Stomach (tissue), 9 donors: Measurements from ENCODE around the gene RPS14. TPM values are rescaled to one million over a fixed set of nuclear protein-coding genes. Genes with fewer than 3 reads are reported as not detected.

Source experiments
- DNase-seq, 2 donors: peaks; one replicate each; pipeline versions ENCODE4 v3.0.0 to v3.0.0-alpha.2; 2013 to 2019
- H3K27ac ChIP-seq, 5 donors: fragments of 200-600 bp in 4 of 5; sonication (generic) in 4 of 5; one replicate each; pipeline ENCODE4 v1.5.1; 2013 to 2019; ENCODE audit warnings: mild to moderate bottlenecking in 1 of 5, moderate library complexity in 1 of 5
- H3K27me3 ChIP-seq, 3 donors: fragments of 200-600 bp; sonication (generic); one replicate each; pipeline ENCODE4 v1.5.1; 2017 to 2019; ENCODE audit warnings: mixed run types in 1 of 3
- H3K36me3 ChIP-seq, 4 donors: fragments of 200-600 bp; sonication (generic); 1 replicate in 3 of 4; 2 replicates in 1 of 4; pipeline ENCODE4 v1.5.1; 2016 to 2019
- H3K4me1 ChIP-seq, 4 donors: fragments of 200-600 bp; sonication (generic); one replicate each; pipeline ENCODE4 v1.5.1; 2016 to 2019
- H3K4me3 ChIP-seq, 4 donors: fragments of 200-600 bp; sonication (generic) in 3 of 4; one replicate each; pipeline ENCODE4 v1.5.1; 2016 to 2019; ENCODE audit warnings: mild to moderate bottlenecking in 1 of 4
- H3K9me3 ChIP-seq, 4 donors: fragments of 200-600 bp; sonication (generic); one replicate each; pipeline ENCODE4 v1.5.1; 2016 to 2019
- EP300 ChIP-seq: sonication (generic); formaldehyde crosslinking; IDR thresholded peaks from one replicate; pipeline ENCODE4 v1.6.1; 2017; ENCODE audit warnings: antibody characterized with exemption
- POLR2A ChIP-seq, 4 donors: fragments of 450-650 bp; IDR thresholded peaks; one replicate each; pipeline ENCODE4 v1.6.1; 2016; ENCODE audit warnings: antibody characterized with exemption in 4 of 4, control low read depth in 2 of 4, mild to moderate bottlenecking in 1 of 4, moderate library complexity in 1 of 4
- POLR2AphosphoS5 ChIP-seq, 3 donors: sonication (generic); formaldehyde crosslinking; IDR thresholded peaks; one replicate each; pipeline ENCODE4 v1.6.1; 2016; ENCODE audit warnings: antibody characterized with exemption in 3 of 3
- WGBS, 5 donors: extraction: QIAGEN DNeasy Blood & Tissue Kit in 3 of 5; methylation state at CpG; one replicate each; pipeline versions ENCODE4 v1.1.5 to v1.1.7; 2013 to 2018; 5-methylcytosine and 5-hydroxymethylcytosine counted together
- intact Hi-C: fragments of 100-400 bp; cut with DNase I; formaldehyde crosslinking; loops from one replicate; pipeline ENCODE4 v1.15.1; 2023; ENCODE audit warnings: low total_unique reads
- polyA plus RNA-seq, 3 donors: library from polyadenylated mRNA; stranded (reverse); fragments of 200-250 nt; gene quantifications; one replicate each; pipeline ENCODE4 v1.2.3, GENCODE V29; 2013
- total RNA-seq, 5 donors: library from RNA; depleted of rRNA; stranded (reverse); fragments of >200 nt; gene quantifications; one replicate each; pipeline versions ENCODE4 v1.1.0 to v1.2.3, GENCODE V29; 2014 to 2016
- TF ChIP-seq, protein P1 (sequence below), 7 experiments: fragments of 450-650 bp in 4 of 7; fragments of 200-600 bp in 3 of 7; sonication (generic) in 3 of 7; IDR thresholded peaks; one replicate each; pipeline ENCODE4 v1.5.1; 2016 to 2019; ENCODE audit warnings: antibody characterized with exemption in 7 of 7, control low read depth in 2 of 7, mild to moderate bottlenecking in 1 of 7
- donor health status: healthy with polysubstance abuse.
- donor health status: Bipolar disorder and iron deficiency.
- donor health status: healthy.

Gene RPS14
- total and polyA plus RNA-seq, 8 donors: 899 to 6,427 (median 3,570) TPM

GRCh38 chr5:150465927-150466326 lies 16.4 kb upstream of the RPS14 start:
- 65 to 82% (median 71%) methylated on average over 8 of the region's 8 CpGs for WGBS, 5 donors
- Histone ChIP-seq H3K27me3 (no peaks in the 10 kb centered on the region), H3K36me3 (no peaks in the 10 kb centered on the region), H3K4me3 (no peak overlapping the region), H3K4me1 (peaks cover 0 to 12% (median 2%) of the 10 kb centered on the region in 4 donors), H3K9me3 (no peaks in the 10 kb centered on the region), H3K27ac (peak overlapping the region in 3 of 5 donors; percentile 40 to 66 (median 59))
- intact Hi-C loops: no loop called here
- peak in 1 of 2 donors; percentile 53 for DNase-seq
- peak in 1 of 3 donors; percentile 12 for TF ChIP-seq POLR2AphosphoS5 (IDR thresholded peaks at IDR 0.05)
- TF ChIP-seq, protein P1, sequence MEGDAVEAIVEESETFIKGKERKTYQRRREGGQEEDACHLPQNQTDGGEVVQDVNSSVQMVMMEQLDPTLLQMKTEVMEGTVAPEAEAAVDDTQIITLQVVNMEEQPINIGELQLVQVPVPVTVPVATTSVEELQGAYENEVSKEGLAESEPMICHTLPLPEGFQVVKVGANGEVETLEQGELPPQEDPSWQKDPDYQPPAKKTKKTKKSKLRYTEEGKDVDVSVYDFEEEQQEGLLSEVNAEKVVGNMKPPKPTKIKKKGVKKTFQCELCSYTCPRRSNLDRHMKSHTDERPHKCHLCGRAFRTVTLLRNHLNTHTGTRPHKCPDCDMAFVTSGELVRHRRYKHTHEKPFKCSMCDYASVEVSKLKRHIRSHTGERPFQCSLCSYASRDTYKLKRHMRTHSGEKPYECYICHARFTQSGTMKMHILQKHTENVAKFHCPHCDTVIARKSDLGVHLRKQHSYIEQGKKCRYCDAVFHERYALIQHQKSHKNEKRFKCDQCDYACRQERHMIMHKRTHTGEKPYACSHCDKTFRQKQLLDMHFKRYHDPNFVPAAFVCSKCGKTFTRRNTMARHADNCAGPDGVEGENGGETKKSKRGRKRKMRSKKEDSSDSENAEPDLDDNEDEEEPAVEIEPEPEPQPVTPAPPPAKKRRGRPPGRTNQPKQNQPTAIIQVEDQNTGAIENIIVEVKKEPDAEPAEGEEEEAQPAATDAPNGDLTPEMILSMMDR (IDR thresholded peaks at IDR 0.05): no peak

- H3K9me3 ChIP-seq: no peaks in the 10 kb centered on the region
- 50 to 68% (median 66%) methylated on average over 6 of the region's 6 CpGs for WGBS, 5 donors
- peak overlapping the region; percentile 2 to 66 (median 50) for H3K27ac ChIP-seq
- no peaks in the 10 kb centered on the region for H3K36me3 ChIP-seq
- peaks cover 0 to 14% (median 3%) of the 10 kb centered on the region in 4 donors for H3K4me1 ChIP-seq
- no peaks in the 10 kb centered on the region for H3K27me3 ChIP-seq
- intact Hi-C loops: loop anchor here (5.0 kb wide), 1 partner anchor 58 kb away; no protein-coding TSS in a partner anchor
- peak in 1 of 2 donors; percentile 79 for DNase-seq
- H3K4me3 ChIP-seq: no peak overlapping the region
- no peak for TF ChIP-seq POLR2AphosphoS5 (IDR thresholded peaks at IDR 0.05)
Observed at GRCh38 chr5:150464554-150465012, 15.0 kb upstream of the RPS14 start.

GRCh38 chr5:150461231-150461630 lies 11.7 kb upstream of the RPS14 start:
- no peaks in the 10 kb centered on the region for H3K9me3 ChIP-seq
- peak overlapping the region in 1 of 5 donors; percentile 12 for H3K27ac ChIP-seq
- no peak overlapping the region for H3K4me3 ChIP-seq
- no peaks in the 10 kb centered on the region for H3K36me3 ChIP-seq
- TF ChIP-seq POLR2AphosphoS5 (IDR thresholded peaks at IDR 0.05) (no peak), EP300 (no peak), POLR2A (IDR thresholded peaks at IDR 0.05) (no peak)
- TF ChIP-seq, protein P1 (IDR thresholded peaks at IDR 0.05): no peak
- 51 to 81% (median 64%) methylated on average over 2 of the region's 2 CpGs for WGBS, 5 donors
- H3K27me3 ChIP-seq: no peaks in the 10 kb centered on the region
- H3K4me1 ChIP-seq: peaks cover 5 to 25% (median 10%) of the 10 kb centered on the region in 4 donors
- intact Hi-C loops: loop anchor here (5.0 kb wide), 1 partner anchor 61 kb away; no protein-coding TSS in a partner anchor
- DNase-seq: peak in 1 of 2 donors; percentile 49

DNA sequence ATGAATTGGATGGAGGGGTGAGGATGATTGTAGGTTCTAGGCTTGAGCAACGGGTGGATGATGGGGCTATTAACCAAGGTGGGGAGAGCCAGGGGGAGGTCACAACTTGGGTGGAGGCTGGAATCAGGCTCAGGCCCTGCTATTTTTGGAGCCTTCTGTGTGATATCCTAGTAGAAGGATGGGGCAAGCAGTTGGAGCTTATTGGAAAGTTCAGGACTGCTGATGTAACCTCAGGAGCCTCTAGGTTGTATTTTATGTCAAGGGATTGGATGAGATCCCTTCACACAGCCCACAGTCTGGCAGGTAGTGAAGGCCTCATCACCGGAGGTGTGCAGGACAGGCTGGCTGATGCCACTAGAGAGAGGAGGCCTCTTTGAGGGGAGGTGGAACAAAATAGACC lies 11.2 kb upstream of the RPS14 start:
- Histone ChIP-seq H3K36me3 (no peaks in the 10 kb centered on the region), H3K4me3 (no peak overlapping the region), H3K4me1 (peaks cover 5 to 25% (median 10%) of the 10 kb centered on the region in 4 donors), H3K27me3 (no peaks in the 10 kb centered on the region), H3K27ac (peak overlapping the region in 1 of 5 donors; percentile 12), H3K9me3 (no peaks in the 10 kb centered on the region)
- DNase-seq: no peak
- 56 to 82% (median 64%) methylated on average over 2 of the region's 2 CpGs for WGBS, 5 donors
- TF ChIP-seq, protein P1 (IDR thresholded peaks at IDR 0.05): no peak
- no peak for TF ChIP-seq POLR2A (IDR thresholded peaks at IDR 0.05)
- TF ChIP-seq EP300: no peak
- no peak for TF ChIP-seq POLR2AphosphoS5 (IDR thresholded peaks at IDR 0.05)
- intact Hi-C loops: loop anchor here (5.0 kb wide), 1 partner anchor 62 kb away; no protein-coding TSS in a partner anchor
